Measurements from ENCODE around the gene SMC2.

SMC2 gene

GRCh38 chr9:104094534-104095015 is 466 bp downstream of the SMC2 start:
- peak overlapping the region; percentile 61 for H3K4me3 ChIP-seq (replicated peaks; ENCODE audit: low read depth, low read length)
- DNase-seq (ENCODE audit: extremely low read depth, low read depth) = no peak
- no peak for TF ChIP-seq CTCF (IDR thresholded peaks at IDR 0.05; ENCODE audit: low read depth, low read length, missing control alignments)

GRCh38 chr9:104099630-104100029 is 5.5 kb downstream of the SMC2 start:
- TF ChIP-seq CTCF (IDR thresholded peaks at IDR 0.05; ENCODE audit: low read depth, low read length, missing control alignments) = no peak
- no peak for DNase-seq (ENCODE audit: extremely low read depth, low read depth)
- H3K4me3 ChIP-seq (replicated peaks; ENCODE audit: low read depth, low read length) = no peak overlapping the region

GRCh38 chr9:104104360-104104759 is 10.3 kb downstream of the SMC2 start:
- DNase-seq (ENCODE audit: extremely low read depth, low read depth) = no peak

GRCh38 chr9:104107799-104108198 is 13.7 kb downstream of the SMC2 start:
- DNase-seq (ENCODE audit: extremely low read depth, low read depth) = no peak
- TF ChIP-seq CTCF (IDR thresholded peaks at IDR 0.05; ENCODE audit: low read depth, low read length, missing control alignments) = no peak
- H3K4me3 ChIP-seq (replicated peaks; ENCODE audit: low read depth, low read length) = no peak overlapping the region

More at GRCh38 chr9:104104360-104104759, 10.3 kb downstream of the SMC2 start:
- H3K4me3 ChIP-seq (replicated peaks; ENCODE audit: low read depth, low read length) = no peak overlapping the region
- TF ChIP-seq CTCF (IDR thresholded peaks at IDR 0.05; ENCODE audit: low read depth, low read length, missing control alignments) = no peak

- no peak for DNase-seq (ENCODE audit: extremely low read depth, low read depth)
- H3K4me3 ChIP-seq (replicated peaks; ENCODE audit: low read depth, low read length) = no peak overlapping the region
- no peak for TF ChIP-seq CTCF (IDR thresholded peaks at IDR 0.05; ENCODE audit: low read depth, low read length, missing control alignments)
Measured at GRCh38 chr9:104108315-104108714, 14.2 kb downstream of the SMC2 start.

- TF ChIP-seq CTCF (IDR thresholded peaks at IDR 0.05; ENCODE audit: low read depth, low read length, missing control alignments) = no peak
- no peak overlapping the region for H3K4me3 ChIP-seq (replicated peaks; ENCODE audit: low read depth, low read length)
- no peak for DNase-seq (ENCODE audit: extremely low read depth, low read depth)
Measured at GRCh38 chr9:104110509-104110908, 16.4 kb downstream of the SMC2 start.

GRCh38 chr9:104118916-104119315 is 24.8 kb downstream of the SMC2 start:
- no peak for TF ChIP-seq CTCF (IDR thresholded peaks at IDR 0.05; ENCODE audit: low read depth, low read length, missing control alignments)
- no peak for DNase-seq (ENCODE audit: extremely low read depth, low read depth)
- H3K4me3 ChIP-seq (replicated peaks; ENCODE audit: low read depth, low read length) = no peak overlapping the region

Measured in HFF-Myc (cell line).